B cell (primary cell): Measurements from ENCODE around the gene CELA3B.

ENCODE experiments used
- CTCF ChIP-seq: fragments of 200-600 bp; IDR thresholded peaks from one replicate; pipeline ENCODE4 v1.8.0; 2022; ENCODE audit warnings: antibody characterized with exemption, mild to moderate bottlenecking
- EZH2 ChIP-seq: IDR thresholded peaks from 2 replicates; pipeline ENCODE4 v1.6.1; 2012; ENCODE audit warnings: borderline replicate concordance, low read depth, mild to moderate bottlenecking, moderate library complexity, low read length; ENCODE audit not compliant: insufficient read depth, poor library complexity, severe bottlenecking

DNA sequence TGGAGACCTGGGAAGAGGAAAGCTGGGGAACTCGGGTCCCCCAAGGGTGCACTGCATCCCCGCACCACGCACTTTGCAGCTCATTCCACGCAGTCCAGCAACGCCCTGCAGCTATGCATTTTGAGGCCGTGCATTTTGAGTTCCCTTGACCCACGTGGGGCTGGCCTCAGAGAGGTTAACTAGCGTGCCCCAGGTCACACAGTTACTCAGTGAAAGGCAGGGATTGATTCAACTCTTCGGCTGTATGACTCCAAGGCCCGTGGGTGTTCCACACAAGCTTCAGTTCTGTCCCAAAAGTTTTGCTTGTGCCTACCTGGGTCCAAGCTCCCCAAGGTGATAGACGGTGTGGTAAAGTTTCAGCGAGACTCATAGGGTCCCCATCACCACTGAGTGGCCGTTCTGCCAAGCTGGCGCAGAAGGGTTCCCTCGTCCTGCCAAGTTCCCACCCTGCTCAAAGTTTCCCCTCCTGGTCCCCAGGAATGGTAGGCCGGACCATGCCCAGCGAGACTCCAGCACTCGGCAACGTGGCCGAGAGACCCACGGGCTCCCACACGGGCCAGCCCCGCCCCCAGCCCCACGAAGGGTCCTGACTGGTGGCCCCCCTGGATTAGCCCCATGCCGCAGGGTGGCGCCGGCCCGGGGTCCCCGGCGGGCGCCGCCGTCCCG, 40.3 kb upstream of the CELA3B start:
- no peak for TF ChIP-seq CTCF
- TF ChIP-seq EZH2 = no peak
